Glomerular visceral epithelial cell (primary cell): ENCODE measurements around the gene NKPD1.

Source experiments
- DNase-seq: peaks from one replicate; pipeline ENCODE4 v3.0.0-alpha.2; 2016; ENCODE audit errors: extremely low spot score

Gene NKPD1

GRCh38 chr19:45156011-45156630 is 4.7 kb downstream of the NKPD1 start:
- no peak for DNase-seq

GRCh38 chr19:45154064-45154827 is 6.5 kb downstream of the NKPD1 start:
- DNase-seq, result peak; percentile 72

GRCh38 chr19:45153339-45154063 is 7.3 kb downstream of the NKPD1 start:
- no peak for DNase-seq

- DNase-seq, result no peak
These were observed 8.1 kb downstream of the NKPD1 start for GRCh38 chr19:45152504-45153338.

- no peak for DNase-seq
These were observed 8.8 kb downstream of the NKPD1 start for GRCh38 chr19:45151821-45152503.

GRCh38 chr19:45151320-45151719 is 9.5 kb downstream of the NKPD1 start:
- DNase-seq, result no peak

- peak; percentile 38 for DNase-seq
These were observed 10.0 kb downstream of the NKPD1 start for GRCh38 chr19:45150751-45151281.

- no peak for DNase-seq
These were observed 10.6 kb downstream of the NKPD1 start for GRCh38 chr19:45150180-45150579.

GRCh38 chr19:45149129-45149528 is 11.7 kb downstream of the NKPD1 start:
- no peak for DNase-seq

GRCh38 chr19:45147835-45148676 is 12.7 kb downstream of the NKPD1 start:
- no peak for DNase-seq

- DNase-seq, result no peak
These were observed 14.0 kb downstream of the NKPD1 start for GRCh38 chr19:45146741-45147205.

GRCh38 chr19:45146251-45146650 is 14.5 kb downstream of the NKPD1 start:
- no peak for DNase-seq

- DNase-seq, result no peak
These were observed 15.3 kb downstream of the NKPD1 start for GRCh38 chr19:45145270-45146189.

- no peak for DNase-seq
These were observed 16.1 kb downstream of the NKPD1 start for GRCh38 chr19:45144431-45145269.

- no peak for DNase-seq
These were observed 18.1 kb downstream of the NKPD1 start for GRCh38 chr19:45142726-45143110.

GRCh38 chr19:45142016-45142725 is 18.6 kb downstream of the NKPD1 start:
- DNase-seq, result no peak

- no peak for DNase-seq
These were observed 19.4 kb downstream of the NKPD1 start for GRCh38 chr19:45141203-45141900.
